Measurements from ENCODE around the gene CTSE. TPM values are rescaled to one million over a fixed set of nuclear protein-coding genes. Genes with fewer than 3 reads are reported as not detected.

The CTSE gene
- total and polyA plus RNA-seq, 9 donors = 0.13 to 1.1 (median 0.80) TPM; not detected in 4

- Histone ChIP-seq H3K27me3 (no peaks in the 10 kb centered on the region), H3K4me1 (ENCODE audit: insufficient read depth) (no peaks in the 10 kb centered on the region), H3K4me3 (no peak overlapping the region), H3K9me3 (no peaks in the 10 kb centered on the region), H3K27ac (no peak overlapping the region), H3K36me3 (no peaks in the 10 kb centered on the region)
- TF ChIP-seq CTCF (IDR thresholded peaks at IDR 0.05) = no peak
- TF ChIP-seq POLR2A (IDR thresholded peaks at IDR 0.05) = no peak
- TF ChIP-seq EP300 (IDR thresholded peaks at IDR 0.05) = no peak
- intact Hi-C loops (cut with DNase I) = no loop called here
- DNase-seq = no peak
- WGBS, 3 donors = 86 to 92% (median 88%) methylated on average over 5 of the region's 5 CpGs
These were observed 9.1 kb downstream of the CTSE start for GRCh38 chr1:206014601-206015000.

DNA sequence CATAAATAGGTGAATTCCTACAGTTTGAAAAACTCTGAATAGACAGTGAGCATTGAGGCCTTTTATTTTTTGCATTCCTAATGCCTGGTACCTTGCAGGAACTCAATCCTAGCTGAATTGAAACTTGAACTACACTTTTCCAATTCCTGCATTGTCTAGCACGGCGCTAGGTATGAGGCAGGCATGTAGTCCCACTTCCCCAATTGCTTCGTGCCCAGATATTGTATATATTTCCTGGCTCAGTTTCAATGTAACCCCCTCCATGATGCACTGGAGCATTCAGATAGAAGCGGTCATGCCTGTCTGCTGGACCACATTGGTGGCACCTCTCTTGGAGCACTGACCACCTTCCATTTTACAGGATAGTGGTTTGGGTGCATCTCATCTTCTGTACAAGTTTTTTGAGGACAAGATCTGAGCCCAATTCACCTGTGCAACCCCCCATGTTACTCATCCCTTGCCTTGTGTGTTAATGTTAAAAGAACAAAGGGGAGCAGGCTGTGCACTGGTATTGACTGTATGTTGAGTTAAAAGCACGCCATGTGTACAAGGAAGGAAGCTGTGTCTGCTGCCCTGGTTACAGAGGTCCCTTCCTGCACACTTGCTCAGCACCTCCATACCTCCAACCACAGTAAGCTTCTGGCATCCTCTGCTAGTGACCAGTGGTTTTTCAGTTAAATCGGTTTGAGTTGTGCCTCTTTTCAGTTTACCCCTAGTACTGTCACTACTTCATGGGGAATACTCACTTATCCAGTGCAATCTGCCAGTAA is 10.5 kb downstream of the CTSE start:
- Histone ChIP-seq H3K9me3 (no peaks in the 10 kb centered on the region), H3K27me3 (no peaks in the 10 kb centered on the region), H3K27ac (no peak overlapping the region), H3K4me3 (no peak overlapping the region), H3K4me1 (ENCODE audit: insufficient read depth) (no peaks in the 10 kb centered on the region), H3K36me3 (no peaks in the 10 kb centered on the region)
- 90 to 94% (median 94%) methylated on average over 6 of the region's 6 CpGs for WGBS, 3 donors
- TF ChIP-seq EP300 (IDR thresholded peaks at IDR 0.05) (no peak), CTCF (IDR thresholded peaks at IDR 0.05) (no peak), POLR2A (IDR thresholded peaks at IDR 0.05) (no peak)
- intact Hi-C loops (cut with DNase I) = no loop called here
- no peak for DNase-seq

- H3K4me1 ChIP-seq (ENCODE audit: insufficient read depth) = no peaks in the 10 kb centered on the region
- TF ChIP-seq POLR2A (IDR thresholded peaks at IDR 0.05) (no peak), EP300 (IDR thresholded peaks at IDR 0.05) (no peak), CTCF (IDR thresholded peaks at IDR 0.05) (no peak)
- no peak for DNase-seq
- H3K27me3 ChIP-seq = no peaks in the 10 kb centered on the region
- no peaks in the 10 kb centered on the region for H3K36me3 ChIP-seq
- intact Hi-C loops (cut with DNase I) = no loop called here
- 77 to 82% (median 78%) methylated on average over 17 of the region's 17 CpGs for WGBS, 3 donors
- no peaks in the 10 kb centered on the region for H3K9me3 ChIP-seq
- H3K27ac ChIP-seq = no peak overlapping the region
- no peak overlapping the region for H3K4me3 ChIP-seq
These were observed 11.4 kb downstream of the CTSE start for GRCh38 chr1:206012086-206012859.

- Histone ChIP-seq H3K27ac (no peak overlapping the region), H3K36me3 (no peaks in the 10 kb centered on the region), H3K4me3 (no peak overlapping the region), H3K9me3 (no peaks in the 10 kb centered on the region), H3K27me3 (no peaks in the 10 kb centered on the region), H3K4me1 (ENCODE audit: insufficient read depth) (no peaks in the 10 kb centered on the region)
- no peak for DNase-seq
- TF ChIP-seq CTCF (IDR thresholded peaks at IDR 0.05) = no peak
- no peak for TF ChIP-seq POLR2A (IDR thresholded peaks at IDR 0.05)
- TF ChIP-seq EP300 (IDR thresholded peaks at IDR 0.05) = no peak
- intact Hi-C loops (cut with DNase I) = no loop called here
- 84 to 87% (median 86%) methylated on average over 8 of the region's 8 CpGs for WGBS, 3 donors
These were observed 12.6 kb downstream of the CTSE start for GRCh38 chr1:206011057-206011456.

All from ovary (tissue), 9 donors.